A549 (cell line): ENCODE data around the gene PITPNM3. TPM values are rescaled to one million over a fixed set of nuclear protein-coding genes. Genes with fewer than 3 reads are reported as not detected.

Experiments
- ATAC-seq, 2 experiments: fragments of 200-7000 bp in 1 of 2; fragments of >200 bp in 1 of 2; cut with Nextera tagmentation in 1 of 2; cut with Tn5 transposase in 1 of 2; 3 replicates each; pipeline versions ENCODE4 v1.8.0 to v1.9.1; 2018 to 2020; ENCODE audit warnings: mild to moderate bottlenecking in 1 of 2, moderate library complexity in 1 of 2
- CTCF ChIA-PET: fragments of 300-600 bp; sonication (Branson Sonifier 250); formaldehyde crosslinking; extraction: SDS; loops from one replicate; lab custom pipeline; 2021; ENCODE audit warnings: antibody characterized with exemption, inconsistent platforms; lab: Yijun Ruan, JAX
- POLR2A ChIA-PET: fragments of 350-600 bp; formaldehyde crosslinking; extraction: SDS; loops from one replicate; lab custom pipeline; 2021; ENCODE audit warnings: antibody characterized with exemption, inconsistent platforms; lab: Yijun Ruan, JAX
- DNase-seq, 2 experiments: peaks; one replicate each; pipeline versions ENCODE4 v3.0.0 to v3.0.0-alpha.2; 2011 to 2016; ENCODE audit warnings: low read depth in 1 of 2, low spot score in 1 of 2
- FAIRE-seq: peaks from 2 replicates; lab custom pipeline; 2011; peaks lifted over from hg19 to GRCh38; lab: Jason Lieb, UNC
- H3K27ac ChIP-seq, 2 experiments: fragments of >200 bp; sonication (Bioruptor Twin); formaldehyde crosslinking; 3 replicates each; pipeline ENCODE4 v1.5.1; 2016 to 2017
- H3K4me1 ChIP-seq: fragments of >200 bp; sonication (Bioruptor Twin); formaldehyde crosslinking; 3 replicates; pipeline ENCODE4 v1.6.1; 2016
- H3K4me2 ChIP-seq: fragments of >200 bp; sonication (Bioruptor Twin); formaldehyde crosslinking; 3 replicates; pipeline ENCODE4 v1.6.1; 2016
- H3K4me3 ChIP-seq: fragments of >200 bp; sonication (Bioruptor Twin); formaldehyde crosslinking; 3 replicates; pipeline ENCODE4 v1.5.1; 2016
- H3K9me3 ChIP-seq: fragments of >200 bp; sonication (Bioruptor Twin); formaldehyde crosslinking; 3 replicates; pipeline ENCODE4 v1.6.1; 2016
- CHD2 ChIP-seq: fragments of 150-350 bp; IDR thresholded peaks from 2 replicates; pipeline ENCODE4 v1.6.1; 2014; ENCODE audit warnings: low read length; ENCODE audit not compliant: partially characterized antibody
- HDAC2 ChIP-seq: fragments of 200-600 bp; sonication (generic); IDR thresholded peaks from 2 replicates; pipeline ENCODE4 v1.6.1; 2016
- HOXB5 ChIP-seq: fragments of 250-450 bp; sonication (Bioruptor Pico); IDR thresholded peaks from 2 replicates; pipeline ENCODE4 v1.5.0; 2020; ENCODE audit warnings: mild to moderate bottlenecking, moderate library complexity
- JUN ChIP-seq, 2 experiments: fragments of >200 bp; sonication (Bioruptor Twin); formaldehyde crosslinking; IDR thresholded peaks; 2 replicates in 1 of 2; 3 replicates in 1 of 2; pipeline ENCODE4 v1.6.1; 2016 to 2017
- KDM1A ChIP-seq: fragments of 200-600 bp; sonication (generic); IDR thresholded peaks from 2 replicates; pipeline ENCODE4 v1.6.1; 2016; ENCODE audit warnings: low read depth, mild to moderate bottlenecking
- KDM5A ChIP-seq: fragments of 200-600 bp; sonication (generic); IDR thresholded peaks from 2 replicates; pipeline ENCODE4 v1.6.1; 2016; ENCODE audit warnings: antibody characterized with exemption, mild to moderate bottlenecking
- MAZ ChIP-seq: fragments of 150-350 bp; IDR thresholded peaks from 2 replicates; pipeline ENCODE4 v1.6.1; 2014; ENCODE audit warnings: antibody characterized with exemption, low read depth, low read length, borderline replicate concordance
- MYC ChIP-seq: IDR thresholded peaks from 2 replicates; pipeline ENCODE4 v1.6.1; 2012; ENCODE audit warnings: mild to moderate bottlenecking, inconsistent platforms, low read length, improper control_type of control experiment, borderline replicate concordance
- PHF8 ChIP-seq: fragments of 200-600 bp; sonication (generic); IDR thresholded peaks from 2 replicates; pipeline ENCODE4 v1.6.1; 2016; ENCODE audit warnings: low read depth, mild to moderate bottlenecking, antibody characterized with exemption, moderate library complexity, borderline replicate concordance
- POLR2A ChIP-seq: IDR thresholded peaks from 2 replicates; pipeline ENCODE4 v1.6.1; 2012; ENCODE audit warnings: mild to moderate bottlenecking, low read length
- RCOR1 ChIP-seq: fragments of 150-350 bp; IDR thresholded peaks from 2 replicates; pipeline ENCODE4 v1.6.1; 2014; ENCODE audit warnings: antibody characterized with exemption, low read length, low read depth
- TFCP2L1 ChIP-seq: fragments of 250-450 bp; sonication (Bioruptor Pico); IDR thresholded peaks from 2 replicates; pipeline ENCODE4 v1.5.0; 2021; ENCODE audit warnings: mild to moderate bottlenecking
- TP53 ChIP-seq: fragments of 250-450 bp; sonication (Bioruptor Pico); IDR thresholded peaks from 2 replicates; pipeline ENCODE4 v1.5.0; 2021; ENCODE audit warnings: mild to moderate bottlenecking, moderate library complexity
- WGBS: methylation state at CpG from one replicate; pipeline ENCODE4 v1.1.6; 2017; ENCODE audit errors: missing lambda C conversion rate; 5-methylcytosine and 5-hydroxymethylcytosine counted together
- polyA plus RNA-seq, 4 experiments: library from polyadenylated mRNA; depleted of rRNA in 3 of 4; stranded (reverse); fragments of >200 nt; fragmentation: RNase III in 1 of 4; extraction: RNeasy Plus Mini Kit Qiagen cat#74134 plus additional on column Dnase treatment in 1 of 4; gene quantifications; 2 replicates in 3 of 4; 3 replicates in 1 of 4; pipeline ENCODE4 v1.2.3, GENCODE V29; 2011 to 2017
- TF ChIP-seq, protein P1 (sequence below): IDR thresholded peaks from 2 replicates; pipeline ENCODE4 v1.6.1; 2012
- TF ChIP-seq, protein P2 (sequence below): fragments of 150-350 bp; IDR thresholded peaks from 2 replicates; pipeline ENCODE4 v1.6.1; 2014; ENCODE audit warnings: low read depth, mild to moderate bottlenecking, low read length
- TF ChIP-seq, protein P3 (sequence below): IDR thresholded peaks from 2 replicates; pipeline ENCODE4 v1.6.1; 2012
- TF ChIP-seq, protein P4 (sequence below): fragments of 450-650 bp; IDR thresholded peaks from 2 replicates; pipeline ENCODE4 v1.6.1; 2014; ENCODE audit warnings: antibody characterized with exemption
- TF ChIP-seq, protein P5 (sequence below): IDR thresholded peaks from 2 replicates; pipeline ENCODE4 v1.6.1; 2012; ENCODE audit warnings: low read depth, borderline replicate concordance
- TF ChIP-seq, protein P6 (sequence below): fragments of >200 bp; sonication (Bioruptor Twin); formaldehyde crosslinking; IDR thresholded peaks from 3 replicates; pipeline ENCODE4 v1.6.1; 2016

PITPNM3 gene
- polyA plus RNA-seq, 2 of the 4 experiments (the other 2 are of a cell fraction), result 0.80 to 2.2 TPM

DNA sequence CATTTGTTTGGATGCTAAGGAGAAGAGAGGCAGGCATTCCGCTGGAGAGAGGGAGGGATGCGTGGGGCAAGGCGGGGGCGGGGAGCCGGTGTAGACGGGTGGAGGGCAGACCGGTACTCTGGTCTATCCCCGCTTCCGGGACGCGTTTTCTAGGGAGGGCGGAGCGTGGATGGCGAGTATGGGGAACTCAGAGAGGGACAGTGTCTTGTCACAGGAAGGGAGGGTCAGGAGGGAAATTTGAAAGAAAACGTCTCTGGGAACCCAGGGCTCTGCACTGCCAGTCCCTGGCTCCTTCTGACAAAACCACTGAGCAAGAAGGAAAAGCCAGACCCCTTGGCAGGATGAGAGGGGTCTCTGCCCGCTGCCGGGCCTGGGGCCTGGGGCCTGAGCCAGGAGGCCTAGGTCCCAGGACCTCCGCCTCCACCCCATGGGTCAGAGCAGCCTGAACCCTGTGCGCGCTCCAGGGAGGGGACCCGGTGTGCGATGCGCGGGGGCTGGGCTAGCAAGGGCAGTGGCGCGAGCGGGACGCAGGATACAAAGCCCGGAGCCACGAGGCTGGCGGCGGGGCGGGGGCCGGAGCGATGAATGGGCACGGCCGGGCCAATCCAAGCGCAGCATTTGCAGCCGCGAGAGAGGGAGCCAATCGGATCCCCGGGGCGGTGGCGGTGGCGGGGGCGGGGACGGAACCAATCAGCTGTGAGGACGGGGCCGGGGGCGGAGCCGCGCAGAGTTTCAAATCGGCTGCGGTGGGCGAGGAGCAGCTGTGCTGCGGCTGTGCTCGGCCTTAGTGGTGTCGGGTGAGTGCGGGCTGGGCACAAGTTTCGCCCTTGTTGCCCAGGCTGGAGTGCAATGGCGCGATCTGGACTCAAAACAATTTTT, 112.4 kb downstream of the PITPNM3 start, which contains the start of gene PIMREG:
PIMREG (plus strand) TSS at position 764 of the 879 bp plus-strand sequence. CDS start 656 bp downstream, outside the sequence.
- peak within 1 kb of the TSS; percentile 77 for H3K4me3 ChIP-seq
- H3K27ac ChIP-seq, result peak within 1 kb of the TSS; percentile 84 to 92
- ATAC-seq, result peak; percentile 97
- DNase-seq, result peak; percentile 96 to 100
- H3K4me1 ChIP-seq, result peaks cover 5% of the 10 kb centered on the region; the same call in 1 of the 3 replicates
- peak; percentile 63 for FAIRE-seq
- ChIA-PET POLR2A (interaction anchor here (0.6 to 0.8 kb wide), 4 partner anchors 8 to 958 kb away, joined by 3 to 6 read pairs (median 3); partner anchors contain the start of genes DERL2 and MIS12), CTCF (interaction anchor here (0.7 to 1.2 kb wide), 2 partner anchors 24 to 29 kb away, joined by 3 to 4 read pairs; no protein-coding TSS in a partner anchor)
- peak; percentile 91 for TF ChIP-seq MYC
- TF ChIP-seq JUN (IDR thresholded peaks at IDR 0.05), result peak; percentile 71 to 83; a peak in 3 of 5 replicates
- TF ChIP-seq, protein P1, sequence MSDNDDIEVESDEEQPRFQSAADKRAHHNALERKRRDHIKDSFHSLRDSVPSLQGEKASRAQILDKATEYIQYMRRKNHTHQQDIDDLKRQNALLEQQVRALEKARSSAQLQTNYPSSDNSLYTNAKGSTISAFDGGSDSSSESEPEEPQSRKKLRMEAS, result peak; percentile 99
- peak; percentile 75 for TF ChIP-seq KDM5A
- TF ChIP-seq, protein P2, sequence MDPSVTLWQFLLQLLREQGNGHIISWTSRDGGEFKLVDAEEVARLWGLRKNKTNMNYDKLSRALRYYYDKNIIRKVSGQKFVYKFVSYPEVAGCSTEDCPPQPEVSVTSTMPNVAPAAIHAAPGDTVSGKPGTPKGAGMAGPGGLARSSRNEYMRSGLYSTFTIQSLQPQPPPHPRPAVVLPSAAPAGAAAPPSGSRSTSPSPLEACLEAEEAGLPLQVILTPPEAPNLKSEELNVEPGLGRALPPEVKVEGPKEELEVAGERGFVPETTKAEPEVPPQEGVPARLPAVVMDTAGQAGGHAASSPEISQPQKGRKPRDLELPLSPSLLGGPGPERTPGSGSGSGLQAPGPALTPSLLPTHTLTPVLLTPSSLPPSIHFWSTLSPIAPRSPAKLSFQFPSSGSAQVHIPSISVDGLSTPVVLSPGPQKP, result no peak
- no peak for TF ChIP-seq KDM1A
- TF ChIP-seq HOXB5 (CRISPR knock-in tag), result peak; percentile 48; the same call in 1 of the 2 replicates
- TF ChIP-seq, protein P3, sequence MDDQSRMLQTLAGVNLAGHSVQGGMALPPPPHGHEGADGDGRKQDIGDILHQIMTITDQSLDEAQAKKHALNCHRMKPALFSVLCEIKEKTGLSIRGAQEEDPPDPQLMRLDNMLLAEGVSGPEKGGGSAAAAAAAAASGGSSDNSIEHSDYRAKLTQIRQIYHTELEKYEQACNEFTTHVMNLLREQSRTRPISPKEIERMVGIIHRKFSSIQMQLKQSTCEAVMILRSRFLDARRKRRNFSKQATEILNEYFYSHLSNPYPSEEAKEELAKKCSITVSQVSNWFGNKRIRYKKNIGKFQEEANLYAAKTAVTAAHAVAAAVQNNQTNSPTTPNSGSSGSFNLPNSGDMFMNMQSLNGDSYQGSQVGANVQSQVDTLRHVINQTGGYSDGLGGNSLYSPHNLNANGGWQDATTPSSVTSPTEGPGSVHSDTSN, result peak; percentile 19; the same call in 1 of the 2 replicates
- TF ChIP-seq, protein P4, sequence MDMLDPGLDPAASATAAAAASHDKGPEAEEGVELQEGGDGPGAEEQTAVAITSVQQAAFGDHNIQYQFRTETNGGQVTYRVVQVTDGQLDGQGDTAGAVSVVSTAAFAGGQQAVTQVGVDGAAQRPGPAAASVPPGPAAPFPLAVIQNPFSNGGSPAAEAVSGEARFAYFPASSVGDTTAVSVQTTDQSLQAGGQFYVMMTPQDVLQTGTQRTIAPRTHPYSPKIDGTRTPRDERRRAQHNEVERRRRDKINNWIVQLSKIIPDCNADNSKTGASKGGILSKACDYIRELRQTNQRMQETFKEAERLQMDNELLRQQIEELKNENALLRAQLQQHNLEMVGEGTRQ, result no peak
- TF ChIP-seq TP53, result peak; percentile 91
- no peak for TF ChIP-seq TFCP2L1 (CRISPR knock-in tag)
- TF ChIP-seq MAZ, result 0 out of 2 replicates have a peak, but pooled peaks have one; percentile 33
- TF ChIP-seq, protein P5, sequence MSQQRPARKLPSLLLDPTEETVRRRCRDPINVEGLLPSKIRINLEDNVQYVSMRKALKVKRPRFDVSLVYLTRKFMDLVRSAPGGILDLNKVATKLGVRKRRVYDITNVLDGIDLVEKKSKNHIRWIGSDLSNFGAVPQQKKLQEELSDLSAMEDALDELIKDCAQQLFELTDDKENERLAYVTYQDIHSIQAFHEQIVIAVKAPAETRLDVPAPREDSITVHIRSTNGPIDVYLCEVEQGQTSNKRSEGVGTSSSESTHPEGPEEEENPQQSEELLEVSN, result peak; percentile 97
- TF ChIP-seq PHF8, result peak; percentile 89
- peak; percentile 70 for TF ChIP-seq POLR2A
- TF ChIP-seq RCOR1, result no peak
- TF ChIP-seq CHD2, result no peak
- TF ChIP-seq, protein P6, sequence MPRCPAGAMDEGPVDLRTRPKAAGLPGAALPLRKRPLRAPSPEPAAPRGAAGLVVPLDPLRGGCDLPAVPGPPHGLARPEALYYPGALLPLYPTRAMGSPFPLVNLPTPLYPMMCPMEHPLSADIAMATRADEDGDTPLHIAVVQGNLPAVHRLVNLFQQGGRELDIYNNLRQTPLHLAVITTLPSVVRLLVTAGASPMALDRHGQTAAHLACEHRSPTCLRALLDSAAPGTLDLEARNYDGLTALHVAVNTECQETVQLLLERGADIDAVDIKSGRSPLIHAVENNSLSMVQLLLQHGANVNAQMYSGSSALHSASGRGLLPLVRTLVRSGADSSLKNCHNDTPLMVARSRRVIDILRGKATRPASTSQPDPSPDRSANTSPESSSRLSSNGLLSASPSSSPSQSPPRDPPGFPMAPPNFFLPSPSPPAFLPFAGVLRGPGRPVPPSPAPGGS, result no peak; the same call in 2 of the 3 replicates
- H3K9me3 ChIP-seq, result no peaks in the 10 kb centered on the region
- peak within 1 kb of the TSS; percentile 90 for H3K4me2 ChIP-seq
- 1% methylated on average over 28 of the region's 62 CpGs for WGBS

DNA sequence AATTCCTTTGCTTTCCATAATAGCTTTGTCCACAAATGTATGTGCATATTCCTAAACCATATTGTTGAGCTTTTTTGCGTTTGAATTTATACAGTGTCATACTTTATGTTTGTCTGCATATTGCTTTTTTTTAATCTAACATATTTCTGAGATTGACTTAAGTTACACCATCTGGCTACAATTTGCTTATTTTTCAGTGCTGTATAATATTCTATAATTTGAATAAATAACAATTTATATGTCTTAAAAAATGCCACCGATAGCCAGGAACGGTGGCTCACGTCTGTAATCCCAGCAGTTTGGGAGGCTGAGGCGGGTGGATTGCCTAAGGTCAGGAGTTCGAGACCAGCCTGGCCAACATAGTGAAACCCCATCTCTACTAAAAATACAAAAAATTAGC, 113.6 kb downstream of the PITPNM3 start:
- no peak overlapping the region for H3K4me3 ChIP-seq

More for the DNA sequence above, 113.6 kb downstream of the PITPNM3 start:
- Histone ChIP-seq H3K4me2 (peak overlapping the region; percentile 90), H3K4me1 (peaks cover 5% of the 10 kb centered on the region; the same call in 1 of the 3 replicates), H3K27ac (no peak overlapping the region; a peak in 1 of 6 replicates), H3K9me3 (no peaks in the 10 kb centered on the region)
- ATAC-seq, result no peak
- FAIRE-seq, result no peak
- WGBS, result 59% methylated on average over 6 of the region's 6 CpGs
- TF ChIP-seq HDAC2 (peak; percentile 78), JUN (IDR thresholded peaks at IDR 0.05) (no peak)
- ChIA-PET CTCF (interaction anchor here (1.5 to 2.1 kb wide), 2 partner anchors 850 to 855 kb away, joined by 4 to 9 read pairs; no protein-coding TSS in a partner anchor), POLR2A (no interaction called here)
- DNase-seq, result no peak
